K562 (cell line): Measurements from ENCODE around the gene PHKB. TPM values are rescaled to one million over a fixed set of nuclear protein-coding genes. Genes with fewer than 3 reads are reported as not detected.

Experiments used
- C11orf30 ChIP-seq: fragments of 450-650 bp; IDR thresholded peaks from 2 replicates; pipeline ENCODE4 v1.6.1; 2016; ENCODE audit warnings: low read depth, mild to moderate bottlenecking
- CHD1 ChIP-seq: fragments of 200-600 bp; sonication (generic); IDR thresholded peaks from one replicate; pipeline ENCODE4 v1.6.1; 2012; ENCODE audit warnings: mild to moderate bottlenecking, moderate library complexity, low read length, inconsistent platforms
- DDX20 ChIP-seq: fragments of 450-650 bp; IDR thresholded peaks from 2 replicates; pipeline ENCODE4 v1.6.1; 2016; ENCODE audit warnings: missing genetic modification characterization, low read depth, mild to moderate bottlenecking, missing compliant biosample characterization, moderate library complexity
- MED1 ChIP-seq: sonication (generic); formaldehyde crosslinking; IDR thresholded peaks from 2 replicates; pipeline ENCODE4 v1.8.1; 2023; ENCODE audit warnings: missing genetic modification reagents, borderline replicate concordance
- NR4A1 ChIP-seq, 2 experiments: fragments of 250-450 bp in 1 of 2; fragments of 450-650 bp in 1 of 2; sonication (Bioruptor Pico) in 1 of 2; IDR thresholded peaks; 2 replicates each; pipeline versions ENCODE4 v1.4.0 to v1.6.1; 2016 to 2020; ENCODE audit warnings: mild to moderate bottlenecking in 2 of 2, missing compliant biosample characterization in 1 of 2, missing genetic modification characterization in 1 of 2, moderate library complexity in 1 of 2
- POLR3A ChIP-seq: IDR thresholded peaks from 2 replicates; pipeline ENCODE4 v1.6.1; 2011; ENCODE audit warnings: borderline replicate concordance, mild to moderate bottlenecking, moderate library complexity; ENCODE audit not compliant: insufficient read length, insufficient read depth; ENCODE audit errors: extremely low read depth
- ZFPM2 ChIP-seq: fragments of 250-450 bp; sonication (Bioruptor Pico); IDR thresholded peaks from 2 replicates; pipeline ENCODE4 v1.5.1; 2022; ENCODE audit warnings: mild to moderate bottlenecking
- ZNF124 ChIP-seq: sonication (generic); formaldehyde crosslinking; IDR thresholded peaks from 2 replicates; pipeline ENCODE4 v1.8.1; 2022; ENCODE audit warnings: missing genetic modification reagents
- polyA plus RNA-seq, 8 experiments: library from polyadenylated mRNA; depleted of rRNA in 4 of 8; stranded (reverse) in 5 of 8; unstranded in 3 of 8; fragments of >200 nt; fragmentation: Nextera tagmentation in 2 of 8; fragmentation: Illumina TruSeq in 1 of 8; extraction: Ambion mirVana in 2 of 8; extraction: Trizol in 1 of 8; gene quantifications; 2 replicates each; pipeline versions ENCODE4 v1.2.1 to v1.2.3, GENCODE V29; 2011 to 2014; ENCODE audit warnings: inconsistent platforms in 1 of 8, missing spikeins in 1 of 8
- total RNA-seq, 7 experiments: library from RNA; depleted of rRNA in 6 of 7; stranded (reverse); fragments of >200 nt in 6 of 7; fragmentation: Illumina TruSeq in 2 of 7; extraction: Trizol in 2 of 7; gene quantifications; 2 replicates each; pipeline versions ENCODE4 v1.2.1 to v1.2.3, GENCODE V29; 2011 to 2021; ENCODE audit warnings: low replicate concordance in 1 of 7
- TF ChIP-seq, protein P1 (sequence below): fragments of 450-650 bp; IDR thresholded peaks from 2 replicates; pipeline ENCODE4 v1.6.1; 2016; ENCODE audit warnings: mild to moderate bottlenecking, moderate library complexity
- TF ChIP-seq, protein P2 (sequence below), 2 experiments: fragments of 450-650 bp; conservative IDR thresholded peaks; 2 replicates each; pipeline ENCODE4 v1.6.1; 2017; ENCODE audit warnings: mild to moderate bottlenecking in 2 of 2, moderate library complexity in 2 of 2
- TF ChIP-seq, protein P3 (sequence below), 2 experiments: fragments of 250-450 bp in 1 of 2; fragments of 450-650 bp in 1 of 2; sonication (Bioruptor Pico) in 1 of 2; IDR thresholded peaks; 2 replicates each; pipeline versions ENCODE4 v1.6.1 to v1.8.0; 2016 to 2021; ENCODE audit warnings: mild to moderate bottlenecking in 2 of 2, moderate library complexity in 2 of 2, missing compliant biosample characterization in 1 of 2, missing genetic modification characterization in 1 of 2

The PHKB gene
- total and polyA plus RNA-seq, 9 of the 15 experiments (the other 6 are each of a cell fraction or from before 2014, with no cell fraction given): 24.7 to 92.3 (median 67.0) TPM

DNA sequence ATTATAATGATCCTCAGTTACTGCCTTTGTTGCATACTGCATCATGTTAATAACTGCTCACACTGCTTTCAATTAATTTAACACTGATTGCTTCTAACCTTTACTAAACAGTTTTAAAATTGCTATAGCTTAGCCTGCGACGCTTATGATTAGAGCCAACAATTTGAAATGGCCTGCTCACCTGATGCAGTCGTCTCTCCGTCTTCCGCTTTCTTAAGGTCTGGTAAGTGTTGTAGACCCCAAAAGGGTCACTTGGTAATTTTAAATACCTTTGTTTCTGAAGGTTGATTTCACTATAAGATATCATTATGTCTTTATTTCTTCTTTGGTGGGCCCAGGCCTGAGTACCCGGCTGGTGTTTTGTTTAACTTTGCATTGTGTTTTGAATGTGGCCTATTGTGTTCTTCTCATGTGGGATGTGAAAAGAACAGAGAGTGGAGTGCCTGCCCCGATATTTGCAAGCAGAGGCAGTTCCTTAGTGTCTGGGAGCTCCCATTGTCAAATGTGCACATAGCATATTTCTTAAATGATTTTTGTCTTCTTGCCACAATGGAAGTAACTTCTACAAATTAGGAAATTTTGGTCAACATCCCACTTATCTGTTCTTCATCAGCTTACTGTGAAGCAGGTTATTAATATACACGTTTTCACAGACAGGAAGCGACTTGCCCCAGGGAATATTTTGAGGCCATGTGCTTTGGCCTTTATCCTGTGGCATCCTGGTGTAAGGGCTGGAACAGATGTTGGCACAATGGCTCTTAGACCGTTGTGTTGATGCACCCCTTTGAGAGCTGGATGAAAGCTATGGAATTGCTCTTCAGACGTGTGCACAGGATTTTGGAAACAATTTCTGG is 2.9 kb downstream of the PHKB start (continued):
- TF ChIP-seq, protein P1, sequence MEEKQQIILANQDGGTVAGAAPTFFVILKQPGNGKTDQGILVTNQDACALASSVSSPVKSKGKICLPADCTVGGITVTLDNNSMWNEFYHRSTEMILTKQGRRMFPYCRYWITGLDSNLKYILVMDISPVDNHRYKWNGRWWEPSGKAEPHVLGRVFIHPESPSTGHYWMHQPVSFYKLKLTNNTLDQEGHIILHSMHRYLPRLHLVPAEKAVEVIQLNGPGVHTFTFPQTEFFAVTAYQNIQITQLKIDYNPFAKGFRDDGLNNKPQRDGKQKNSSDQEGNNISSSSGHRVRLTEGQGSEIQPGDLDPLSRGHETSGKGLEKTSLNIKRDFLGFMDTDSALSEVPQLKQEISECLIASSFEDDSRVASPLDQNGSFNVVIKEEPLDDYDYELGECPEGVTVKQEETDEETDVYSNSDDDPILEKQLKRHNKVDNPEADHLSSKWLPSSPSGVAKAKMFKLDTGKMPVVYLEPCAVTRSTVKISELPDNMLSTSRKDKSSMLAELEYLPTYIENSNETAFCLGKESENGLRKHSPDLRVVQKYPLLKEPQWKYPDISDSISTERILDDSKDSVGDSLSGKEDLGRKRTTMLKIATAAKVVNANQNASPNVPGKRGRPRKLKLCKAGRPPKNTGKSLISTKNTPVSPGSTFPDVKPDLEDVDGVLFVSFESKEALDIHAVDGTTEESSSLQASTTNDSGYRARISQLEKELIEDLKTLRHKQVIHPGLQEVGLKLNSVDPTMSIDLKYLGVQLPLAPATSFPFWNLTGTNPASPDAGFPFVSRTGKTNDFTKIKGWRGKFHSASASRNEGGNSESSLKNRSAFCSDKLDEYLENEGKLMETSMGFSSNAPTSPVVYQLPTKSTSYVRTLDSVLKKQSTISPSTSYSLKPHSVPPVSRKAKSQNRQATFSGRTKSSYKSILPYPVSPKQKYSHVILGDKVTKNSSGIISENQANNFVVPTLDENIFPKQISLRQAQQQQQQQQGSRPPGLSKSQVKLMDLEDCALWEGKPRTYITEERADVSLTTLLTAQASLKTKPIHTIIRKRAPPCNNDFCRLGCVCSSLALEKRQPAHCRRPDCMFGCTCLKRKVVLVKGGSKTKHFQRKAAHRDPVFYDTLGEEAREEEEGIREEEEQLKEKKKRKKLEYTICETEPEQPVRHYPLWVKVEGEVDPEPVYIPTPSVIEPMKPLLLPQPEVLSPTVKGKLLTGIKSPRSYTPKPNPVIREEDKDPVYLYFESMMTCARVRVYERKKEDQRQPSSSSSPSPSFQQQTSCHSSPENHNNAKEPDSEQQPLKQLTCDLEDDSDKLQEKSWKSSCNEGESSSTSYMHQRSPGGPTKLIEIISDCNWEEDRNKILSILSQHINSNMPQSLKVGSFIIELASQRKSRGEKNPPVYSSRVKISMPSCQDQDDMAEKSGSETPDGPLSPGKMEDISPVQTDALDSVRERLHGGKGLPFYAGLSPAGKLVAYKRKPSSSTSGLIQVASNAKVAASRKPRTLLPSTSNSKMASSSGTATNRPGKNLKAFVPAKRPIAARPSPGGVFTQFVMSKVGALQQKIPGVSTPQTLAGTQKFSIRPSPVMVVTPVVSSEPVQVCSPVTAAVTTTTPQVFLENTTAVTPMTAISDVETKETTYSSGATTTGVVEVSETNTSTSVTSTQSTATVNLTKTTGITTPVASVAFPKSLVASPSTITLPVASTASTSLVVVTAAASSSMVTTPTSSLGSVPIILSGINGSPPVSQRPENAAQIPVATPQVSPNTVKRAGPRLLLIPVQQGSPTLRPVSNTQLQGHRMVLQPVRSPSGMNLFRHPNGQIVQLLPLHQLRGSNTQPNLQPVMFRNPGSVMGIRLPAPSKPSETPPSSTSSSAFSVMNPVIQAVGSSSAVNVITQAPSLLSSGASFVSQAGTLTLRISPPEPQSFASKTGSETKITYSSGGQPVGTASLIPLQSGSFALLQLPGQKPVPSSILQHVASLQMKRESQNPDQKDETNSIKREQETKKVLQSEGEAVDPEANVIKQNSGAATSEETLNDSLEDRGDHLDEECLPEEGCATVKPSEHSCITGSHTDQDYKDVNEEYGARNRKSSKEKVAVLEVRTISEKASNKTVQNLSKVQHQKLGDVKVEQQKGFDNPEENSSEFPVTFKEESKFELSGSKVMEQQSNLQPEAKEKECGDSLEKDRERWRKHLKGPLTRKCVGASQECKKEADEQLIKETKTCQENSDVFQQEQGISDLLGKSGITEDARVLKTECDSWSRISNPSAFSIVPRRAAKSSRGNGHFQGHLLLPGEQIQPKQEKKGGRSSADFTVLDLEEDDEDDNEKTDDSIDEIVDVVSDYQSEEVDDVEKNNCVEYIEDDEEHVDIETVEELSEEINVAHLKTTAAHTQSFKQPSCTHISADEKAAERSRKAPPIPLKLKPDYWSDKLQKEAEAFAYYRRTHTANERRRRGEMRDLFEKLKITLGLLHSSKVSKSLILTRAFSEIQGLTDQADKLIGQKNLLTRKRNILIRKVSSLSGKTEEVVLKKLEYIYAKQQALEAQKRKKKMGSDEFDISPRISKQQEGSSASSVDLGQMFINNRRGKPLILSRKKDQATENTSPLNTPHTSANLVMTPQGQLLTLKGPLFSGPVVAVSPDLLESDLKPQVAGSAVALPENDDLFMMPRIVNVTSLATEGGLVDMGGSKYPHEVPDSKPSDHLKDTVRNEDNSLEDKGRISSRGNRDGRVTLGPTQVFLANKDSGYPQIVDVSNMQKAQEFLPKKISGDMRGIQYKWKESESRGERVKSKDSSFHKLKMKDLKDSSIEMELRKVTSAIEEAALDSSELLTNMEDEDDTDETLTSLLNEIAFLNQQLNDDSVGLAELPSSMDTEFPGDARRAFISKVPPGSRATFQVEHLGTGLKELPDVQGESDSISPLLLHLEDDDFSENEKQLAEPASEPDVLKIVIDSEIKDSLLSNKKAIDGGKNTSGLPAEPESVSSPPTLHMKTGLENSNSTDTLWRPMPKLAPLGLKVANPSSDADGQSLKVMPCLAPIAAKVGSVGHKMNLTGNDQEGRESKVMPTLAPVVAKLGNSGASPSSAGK: peak; percentile 44; the same call in 1 of the 2 replicates
- TF ChIP-seq POLR3A: no peak
- no peak for TF ChIP-seq ZFPM2 (CRISPR knock-in tag)
- TF ChIP-seq C11orf30: no peak
- TF ChIP-seq, protein P2, sequence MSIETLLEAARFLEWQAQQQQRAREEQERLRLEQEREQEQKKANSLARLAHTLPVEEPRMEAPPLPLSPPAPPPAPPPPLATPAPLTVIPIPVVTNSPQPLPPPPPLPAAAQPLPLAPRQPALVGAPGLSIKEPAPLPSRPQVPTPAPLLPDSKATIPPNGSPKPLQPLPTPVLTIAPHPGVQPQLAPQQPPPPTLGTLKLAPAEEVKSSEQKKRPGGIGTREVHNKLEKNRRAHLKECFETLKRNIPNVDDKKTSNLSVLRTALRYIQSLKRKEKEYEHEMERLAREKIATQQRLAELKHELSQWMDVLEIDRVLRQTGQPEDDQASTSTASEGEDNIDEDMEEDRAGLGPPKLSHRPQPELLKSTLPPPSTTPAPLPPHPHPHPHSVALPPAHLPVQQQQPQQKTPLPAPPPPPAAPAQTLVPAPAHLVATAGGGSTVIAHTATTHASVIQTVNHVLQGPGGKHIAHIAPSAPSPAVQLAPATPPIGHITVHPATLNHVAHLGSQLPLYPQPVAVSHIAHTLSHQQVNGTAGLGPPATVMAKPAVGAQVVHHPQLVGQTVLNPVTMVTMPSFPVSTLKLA (conservative IDR thresholded peaks at IDR 0.05): peak; percentile 42 to 61; a peak in 3 of 4 replicates
- TF ChIP-seq NR4A1 (CRISPR knock-in tag; IDR thresholded peaks at IDR 0.05): no peak
- 0 out of 2 replicates have a peak, but pooled peaks have one; percentile 48 for TF ChIP-seq NR4A1 (tag; IDR thresholded peaks at IDR 0.05)
- no peak for TF ChIP-seq ZNF124 (CRISPR knock-in tag)
- peak; percentile 24 for TF ChIP-seq CHD1
- TF ChIP-seq, protein P3, sequence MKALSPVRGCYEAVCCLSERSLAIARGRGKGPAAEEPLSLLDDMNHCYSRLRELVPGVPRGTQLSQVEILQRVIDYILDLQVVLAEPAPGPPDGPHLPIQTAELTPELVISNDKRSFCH (CRISPR knock-in tag; IDR thresholded peaks at IDR 0.05): no peak
- TF ChIP-seq, protein P3 (tag; IDR thresholded peaks at IDR 0.05): 0 out of 2 replicates have a peak, but pooled peaks have one; percentile 17
- TF ChIP-seq MED1 (CRISPR knock-in tag): no peak
- no peak for TF ChIP-seq DDX20
